ENCODE measurements around the gene NKG7.

DNA sequence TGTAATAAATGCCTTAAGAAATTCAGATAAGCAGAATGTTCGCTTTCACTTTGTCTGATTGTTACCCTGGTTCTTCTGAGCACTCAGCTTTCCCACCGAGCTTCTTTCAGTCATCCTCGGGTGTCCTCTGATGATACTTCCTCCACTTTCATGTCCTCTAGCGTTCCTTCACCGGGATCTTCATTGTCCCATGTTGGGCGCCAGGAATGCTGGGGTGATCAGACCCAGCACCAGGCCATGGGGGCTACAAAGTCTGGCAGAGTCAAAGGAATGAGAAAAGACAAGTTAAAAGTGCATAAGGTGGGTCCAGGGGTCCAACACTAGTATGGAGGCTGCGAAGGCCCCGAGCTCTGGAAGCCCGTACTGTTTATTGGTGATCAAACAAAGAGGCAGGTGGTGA lies 29.7 kb upstream of the NKG7 start:
- TF ChIP-seq POLR2AphosphoS5 (IDR thresholded peaks at IDR 0.05; ENCODE audit: low read depth) (no peak), EZH2 (IDR thresholded peaks at IDR 0.05; ENCODE audit: low read depth, unreplicated experiment) (no peak), STAT1 (IDR thresholded peaks at IDR 0.05; ENCODE audit: unreplicated experiment) (no peak), CREB1 (CRISPR knock-in tag; IDR thresholded peaks at IDR 0.05; ENCODE audit: low read depth) (no peak), EZH2phosphoT487 (IDR thresholded peaks at IDR 0.05; ENCODE audit: unreplicated experiment) (no peak)
- TF ChIP-seq, protein P1, sequence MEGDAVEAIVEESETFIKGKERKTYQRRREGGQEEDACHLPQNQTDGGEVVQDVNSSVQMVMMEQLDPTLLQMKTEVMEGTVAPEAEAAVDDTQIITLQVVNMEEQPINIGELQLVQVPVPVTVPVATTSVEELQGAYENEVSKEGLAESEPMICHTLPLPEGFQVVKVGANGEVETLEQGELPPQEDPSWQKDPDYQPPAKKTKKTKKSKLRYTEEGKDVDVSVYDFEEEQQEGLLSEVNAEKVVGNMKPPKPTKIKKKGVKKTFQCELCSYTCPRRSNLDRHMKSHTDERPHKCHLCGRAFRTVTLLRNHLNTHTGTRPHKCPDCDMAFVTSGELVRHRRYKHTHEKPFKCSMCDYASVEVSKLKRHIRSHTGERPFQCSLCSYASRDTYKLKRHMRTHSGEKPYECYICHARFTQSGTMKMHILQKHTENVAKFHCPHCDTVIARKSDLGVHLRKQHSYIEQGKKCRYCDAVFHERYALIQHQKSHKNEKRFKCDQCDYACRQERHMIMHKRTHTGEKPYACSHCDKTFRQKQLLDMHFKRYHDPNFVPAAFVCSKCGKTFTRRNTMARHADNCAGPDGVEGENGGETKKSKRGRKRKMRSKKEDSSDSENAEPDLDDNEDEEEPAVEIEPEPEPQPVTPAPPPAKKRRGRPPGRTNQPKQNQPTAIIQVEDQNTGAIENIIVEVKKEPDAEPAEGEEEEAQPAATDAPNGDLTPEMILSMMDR (conservative IDR thresholded peaks at IDR 0.05; ENCODE audit: low read depth in 2 of 2) = no peak
- TF ChIP-seq, protein P2, sequence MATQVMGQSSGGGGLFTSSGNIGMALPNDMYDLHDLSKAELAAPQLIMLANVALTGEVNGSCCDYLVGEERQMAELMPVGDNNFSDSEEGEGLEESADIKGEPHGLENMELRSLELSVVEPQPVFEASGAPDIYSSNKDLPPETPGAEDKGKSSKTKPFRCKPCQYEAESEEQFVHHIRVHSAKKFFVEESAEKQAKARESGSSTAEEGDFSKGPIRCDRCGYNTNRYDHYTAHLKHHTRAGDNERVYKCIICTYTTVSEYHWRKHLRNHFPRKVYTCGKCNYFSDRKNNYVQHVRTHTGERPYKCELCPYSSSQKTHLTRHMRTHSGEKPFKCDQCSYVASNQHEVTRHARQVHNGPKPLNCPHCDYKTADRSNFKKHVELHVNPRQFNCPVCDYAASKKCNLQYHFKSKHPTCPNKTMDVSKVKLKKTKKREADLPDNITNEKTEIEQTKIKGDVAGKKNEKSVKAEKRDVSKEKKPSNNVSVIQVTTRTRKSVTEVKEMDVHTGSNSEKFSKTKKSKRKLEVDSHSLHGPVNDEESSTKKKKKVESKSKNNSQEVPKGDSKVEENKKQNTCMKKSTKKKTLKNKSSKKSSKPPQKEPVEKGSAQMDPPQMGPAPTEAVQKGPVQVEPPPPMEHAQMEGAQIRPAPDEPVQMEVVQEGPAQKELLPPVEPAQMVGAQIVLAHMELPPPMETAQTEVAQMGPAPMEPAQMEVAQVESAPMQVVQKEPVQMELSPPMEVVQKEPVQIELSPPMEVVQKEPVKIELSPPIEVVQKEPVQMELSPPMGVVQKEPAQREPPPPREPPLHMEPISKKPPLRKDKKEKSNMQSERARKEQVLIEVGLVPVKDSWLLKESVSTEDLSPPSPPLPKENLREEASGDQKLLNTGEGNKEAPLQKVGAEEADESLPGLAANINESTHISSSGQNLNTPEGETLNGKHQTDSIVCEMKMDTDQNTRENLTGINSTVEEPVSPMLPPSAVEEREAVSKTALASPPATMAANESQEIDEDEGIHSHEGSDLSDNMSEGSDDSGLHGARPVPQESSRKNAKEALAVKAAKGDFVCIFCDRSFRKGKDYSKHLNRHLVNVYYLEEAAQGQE (IDR thresholded peaks at IDR 0.05; ENCODE audit: unreplicated experiment) = no peak
